AML-193 (cell line): Measurements from ENCODE around the gene MMP11.

Experiments used
- DNase-seq, 2 experiments: peaks; one replicate each; lab custom pipeline; 2025; lab: John Stamatoyannopoulos, UW

MMP11 gene

GRCh38 chr22:23801886-23802377, 29.3 kb downstream of the MMP11 start:
- DNase-seq: no peak

GRCh38 chr22:23803001-23803819, 30.6 kb downstream of the MMP11 start:
- no peak for DNase-seq

- DNase-seq: no peak
Measured at GRCh38 chr22:23804781-23805291, 32.2 kb downstream of the MMP11 start.

DNA sequence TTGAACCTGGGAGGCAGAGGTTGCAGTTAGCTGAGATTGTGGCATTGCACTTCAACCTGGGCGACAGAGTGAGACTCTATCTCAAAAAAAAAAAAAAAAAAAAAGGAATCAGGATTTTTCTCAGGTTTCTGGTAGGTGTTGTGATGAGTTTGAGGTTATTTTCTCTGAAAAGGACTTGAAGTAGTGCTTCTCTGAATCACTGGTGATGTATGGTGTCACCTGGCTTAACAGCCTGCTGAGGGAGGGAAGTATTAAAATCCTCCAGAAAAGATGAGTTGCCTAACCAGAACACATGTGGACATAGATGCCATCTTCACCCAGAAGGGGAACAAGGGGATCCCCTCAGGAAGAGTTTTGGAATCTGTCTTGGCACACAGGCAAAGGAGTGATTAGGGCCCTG, 34.2 kb downstream of the MMP11 start:
- DNase-seq: no peak

DNA sequence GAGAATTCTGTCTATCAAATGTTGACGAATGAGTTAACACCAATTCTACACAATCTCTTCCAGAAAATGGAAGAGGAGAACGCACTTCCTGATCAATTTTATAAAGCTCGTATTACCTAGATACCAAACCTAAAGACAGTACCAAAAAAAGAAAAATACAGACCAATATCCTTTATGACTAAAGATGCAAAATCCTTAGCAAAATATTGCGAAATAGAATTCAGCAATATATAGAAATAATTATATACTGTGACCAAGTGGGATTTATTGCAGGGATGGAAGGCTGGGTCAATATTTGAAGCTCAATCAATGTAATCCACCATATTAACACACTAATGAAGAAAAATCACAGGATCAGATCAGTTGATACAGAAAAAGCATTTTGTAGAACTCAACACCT, 39.7 kb downstream of the MMP11 start:
- DNase-seq: no peak

DNA sequence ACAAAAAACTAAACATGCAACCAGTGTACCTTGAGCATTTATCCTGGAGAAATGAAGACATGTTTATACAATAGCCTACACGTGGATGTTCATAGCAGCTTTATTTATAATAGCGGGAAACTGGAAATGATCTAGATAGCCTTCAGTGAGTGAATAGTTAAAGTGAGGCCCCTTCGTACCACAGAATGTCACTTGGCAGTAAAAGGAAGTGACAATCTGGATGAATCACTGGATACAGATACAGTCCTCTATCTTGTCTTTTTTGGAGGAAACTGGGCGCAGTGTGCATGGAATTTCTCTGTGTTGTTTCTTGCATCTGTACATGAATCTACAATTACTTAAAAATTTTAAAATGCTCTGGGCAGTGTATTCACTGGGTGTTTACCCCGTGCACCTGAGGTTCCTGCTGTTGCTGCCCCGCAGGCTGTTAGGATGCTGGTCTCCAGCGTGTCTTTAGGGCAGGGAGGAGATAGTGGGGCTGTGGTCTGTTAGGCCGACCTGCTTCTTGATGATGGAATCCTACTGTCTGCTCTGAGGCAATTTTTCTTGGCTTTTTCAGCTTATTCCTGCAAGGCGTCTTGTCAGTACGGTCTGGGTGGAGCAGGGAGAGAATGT, 43.0 kb downstream of the MMP11 start:
- DNase-seq: no peak

DNA sequence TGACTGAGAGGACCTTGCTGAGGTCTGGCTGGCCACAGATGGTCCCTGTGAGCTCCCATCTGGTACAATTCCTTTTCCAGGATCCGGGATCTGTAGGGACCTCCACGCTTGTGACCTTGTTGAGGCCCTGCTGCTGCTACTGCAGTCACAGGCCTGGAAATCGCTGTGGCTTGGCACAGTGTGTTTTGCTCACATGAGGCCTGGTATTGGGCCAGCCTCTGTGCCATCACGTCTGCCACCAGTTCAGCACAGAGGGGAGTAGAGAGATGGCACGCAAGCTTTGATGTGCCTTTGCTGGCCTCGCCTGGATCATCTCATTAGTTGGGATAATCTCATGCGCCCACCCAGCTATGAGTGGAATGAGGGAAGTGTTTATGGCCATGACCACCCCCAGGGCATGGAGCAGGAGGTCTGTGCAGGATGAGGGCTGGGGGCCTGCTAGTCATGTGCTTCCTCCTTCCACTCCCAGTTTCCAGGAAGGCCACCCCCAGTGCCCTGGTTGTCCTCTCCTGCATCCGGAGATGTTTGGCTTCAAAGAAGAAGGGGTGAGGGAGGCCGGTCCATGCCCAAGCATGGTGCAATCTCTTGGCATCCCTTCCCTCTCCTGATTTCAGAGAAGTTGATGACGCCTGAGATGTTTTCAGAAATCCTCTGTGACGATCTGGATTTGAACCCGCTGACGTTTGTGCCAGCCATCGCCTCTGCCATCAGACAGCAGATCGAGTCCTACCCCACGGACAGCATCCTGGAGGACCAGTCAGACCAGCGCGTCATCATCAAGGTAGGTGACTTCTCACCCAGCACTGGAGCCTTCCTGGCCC, 43.7 kb downstream of the MMP11 start:
- DNase-seq: no peak

GRCh38 chr22:23817146-23817545, 44.5 kb downstream of the MMP11 start:
- DNase-seq: no peak

GRCh38 chr22:23818541-23818940, 45.9 kb downstream of the MMP11 start:
- no peak for DNase-seq

DNA sequence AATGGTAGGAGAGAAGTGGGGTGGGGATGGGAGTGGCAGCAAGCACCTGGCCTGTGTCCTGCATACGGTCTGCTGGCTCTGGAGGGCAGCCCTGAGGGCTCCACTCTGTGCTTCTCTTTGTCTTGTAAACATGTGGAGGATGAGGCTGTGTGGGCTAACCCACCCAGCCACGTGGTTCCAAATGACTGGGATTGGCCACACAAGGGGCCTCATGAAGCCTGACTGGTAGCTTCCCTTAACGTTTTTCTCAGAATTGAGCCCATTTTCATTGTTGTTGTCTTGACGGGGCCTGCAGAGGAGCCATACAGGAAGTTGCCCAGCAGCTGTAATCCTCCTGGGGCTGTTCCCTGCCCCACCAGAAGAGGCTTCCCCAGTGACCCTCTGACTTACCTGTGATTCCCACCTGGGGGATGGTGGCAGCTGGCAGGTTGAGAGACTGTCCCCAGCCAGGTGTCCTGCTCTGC, 48.1 kb downstream of the MMP11 start:
- no peak for DNase-seq

- DNase-seq: no peak
Measured at GRCh38 chr22:23822101-23822671, 49.5 kb downstream of the MMP11 start.

DNA sequence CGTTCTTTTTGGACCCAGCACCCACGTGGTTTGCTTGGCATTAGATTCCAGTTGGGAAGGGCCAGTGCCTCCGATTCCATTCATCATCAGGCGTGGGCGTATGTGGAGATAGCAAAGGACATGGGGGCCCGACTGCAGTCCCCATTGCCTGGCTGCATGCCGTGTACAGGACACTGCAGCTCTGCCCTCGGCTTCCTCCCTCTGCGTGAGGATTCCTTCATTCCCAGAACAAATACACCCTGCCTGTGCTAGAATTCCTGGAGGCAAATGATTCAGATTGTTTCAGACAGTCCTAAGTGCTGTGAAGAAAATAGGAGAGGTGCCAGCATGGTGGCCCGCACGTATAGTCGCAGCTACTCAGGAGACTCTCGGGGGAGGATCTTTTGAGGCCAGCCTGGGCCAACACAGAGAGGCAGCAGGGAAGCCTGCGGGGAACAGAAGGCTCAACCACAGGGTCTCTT, 50.7 kb downstream of the MMP11 start:
- DNase-seq: no peak

DNA sequence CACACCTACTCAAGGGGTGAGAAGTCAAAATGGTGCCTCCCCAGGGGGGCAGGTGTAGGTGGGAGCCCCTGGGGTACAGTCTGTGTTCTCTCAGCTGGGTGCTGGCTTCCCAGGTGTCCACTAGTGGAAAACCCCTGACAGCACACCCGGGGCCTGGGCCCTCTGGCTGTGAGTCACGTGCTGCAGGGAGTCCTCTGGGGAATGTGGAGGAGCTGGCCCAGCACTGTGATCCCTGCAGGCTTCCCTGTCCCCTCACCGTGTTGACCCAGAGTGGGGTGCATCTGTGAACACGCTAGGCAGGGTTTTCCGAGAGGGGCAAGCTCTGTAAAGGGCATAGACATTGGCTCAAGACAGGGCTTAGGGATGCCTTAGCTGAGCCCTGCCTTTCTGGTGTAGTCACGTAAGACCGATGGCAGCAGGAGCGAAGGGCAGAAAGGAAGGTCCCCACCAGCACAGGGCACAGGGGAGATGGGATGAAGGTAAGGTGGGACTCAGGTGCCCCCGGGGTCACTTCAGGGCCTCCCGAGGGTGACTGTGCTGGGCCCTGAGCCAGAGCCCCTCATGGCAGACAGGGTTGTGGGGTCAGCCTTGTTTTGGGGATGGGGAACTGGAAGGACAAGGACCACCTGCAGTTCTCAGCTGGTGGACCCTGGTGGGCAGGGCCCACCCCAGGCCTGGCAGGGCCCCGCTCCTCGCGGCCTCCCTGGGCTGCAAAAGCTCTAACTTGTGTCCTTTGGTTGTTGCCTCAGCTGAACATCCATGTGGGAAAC, 52.0 kb downstream of the MMP11 start:
- DNase-seq: no peak

- DNase-seq: no peak
Measured at GRCh38 chr22:23825246-23825905, 52.7 kb downstream of the MMP11 start.

DNA sequence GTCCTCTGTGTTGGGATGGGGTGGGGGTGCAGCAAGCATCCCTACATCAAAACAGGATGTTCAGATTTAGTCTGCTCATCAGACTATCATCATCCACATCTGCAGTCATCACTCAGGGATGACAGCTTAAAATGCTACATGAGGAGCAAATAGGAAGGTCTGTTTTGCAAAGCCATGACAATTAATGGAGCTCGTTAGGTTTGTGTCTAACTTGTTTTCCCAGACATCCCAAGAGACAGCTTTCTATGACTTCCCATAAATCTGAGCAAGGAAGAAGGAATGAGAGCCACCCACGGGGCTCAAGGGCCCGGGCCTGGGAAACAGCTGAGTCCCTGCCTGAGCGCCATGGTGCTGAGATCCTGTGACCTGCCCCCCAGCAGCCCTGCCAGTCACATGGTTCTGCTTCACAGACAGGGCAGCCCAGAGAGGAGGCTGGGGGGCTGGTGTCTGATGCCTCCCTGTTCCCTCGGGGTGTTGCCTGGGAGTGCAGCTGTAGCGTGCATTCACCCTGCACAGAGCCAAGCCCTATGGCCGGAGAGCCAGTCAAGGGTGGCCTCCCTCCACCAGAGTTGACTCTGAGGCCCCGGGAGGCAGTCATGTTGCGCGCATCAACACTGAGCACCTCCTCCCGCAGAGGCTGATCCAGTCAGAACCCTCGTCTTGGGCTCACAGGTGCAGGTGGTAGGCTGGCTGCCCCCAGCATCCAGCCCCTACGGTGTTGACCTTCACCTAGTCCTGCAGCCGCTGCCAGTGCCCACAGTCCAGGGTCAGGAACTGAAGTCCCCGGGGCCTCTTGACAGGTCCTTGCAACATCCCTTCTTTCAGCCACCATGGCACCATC, 54.1 kb downstream of the MMP11 start:
- no peak for DNase-seq

GRCh38 chr22:23827351-23827995, 54.8 kb downstream of the MMP11 start:
- DNase-seq: no peak

DNA sequence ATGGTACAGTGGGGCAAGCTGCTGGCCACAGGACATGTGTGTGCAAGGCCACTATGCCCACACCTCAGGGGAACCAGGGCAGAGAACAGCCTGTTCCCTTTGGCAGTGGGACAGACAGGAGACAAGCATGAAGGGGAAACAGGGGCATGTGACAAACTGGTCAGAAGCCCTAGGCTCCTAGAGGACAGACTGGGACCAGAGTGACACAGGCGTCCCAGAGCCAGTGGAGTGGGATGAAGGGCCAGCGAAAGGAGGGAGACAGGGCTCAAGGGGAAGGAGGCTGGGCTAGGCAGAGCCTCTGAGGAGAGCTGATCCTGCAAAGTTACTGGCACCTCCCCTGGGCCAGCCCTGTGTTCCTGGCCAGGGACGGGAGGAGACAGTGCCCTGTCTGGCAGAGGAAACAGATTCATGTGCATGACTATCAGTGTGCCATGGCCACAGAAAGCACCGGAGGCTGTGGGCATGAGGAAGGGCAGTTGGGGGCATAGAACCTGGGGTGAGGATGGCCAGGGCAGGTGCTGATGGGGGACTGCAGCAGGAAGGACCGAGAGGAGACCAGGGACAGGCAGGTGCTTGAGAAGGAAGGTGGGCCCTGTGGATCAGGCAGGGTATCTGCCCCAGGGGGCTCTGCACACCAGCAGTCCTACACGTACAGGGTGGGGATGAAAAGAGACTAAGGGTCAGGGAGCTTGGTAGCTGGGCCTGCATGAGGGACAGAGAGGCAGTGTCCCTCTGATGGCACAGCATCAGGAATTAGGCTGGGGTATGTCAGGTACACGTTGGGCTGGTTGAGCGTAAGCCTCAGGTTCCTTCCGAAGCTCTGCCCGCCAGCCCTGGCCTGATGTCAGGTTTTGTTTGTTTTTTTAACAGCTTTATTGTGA, 56.4 kb downstream of the MMP11 start:
- no peak for DNase-seq

- no peak for DNase-seq
Measured at GRCh38 chr22:23829845-23830372, 57.3 kb downstream of the MMP11 start.
